Bronchial epithelial cell (primary cell): ENCODE results near the gene CDC25C. TPM values are rescaled to one million over a fixed set of nuclear protein-coding genes. Genes with fewer than 3 reads are reported as not detected.
"Not testable (repeated sequence)": the region's sequence is repeated elsewhere in the genome, so short reads cannot be mapped to it uniquely, and the experiment has no call there.

Experiments
- DNase-seq: peaks from one replicate; pipeline ENCODE4 v3.0.0-alpha.2; 2010; ENCODE audit warnings: low read depth
- FAIRE-seq: peaks from 2 replicates; lab custom pipeline; 2011; peaks lifted over from hg19 to GRCh38; lab: Jason Lieb, UNC
- H3K27me3 ChIP-seq: 2 replicates; pipeline ENCODE4 v1.5.1; 2011; ENCODE audit warnings: low read length; ENCODE audit not compliant: control insufficient read depth, insufficient read depth
- H3K36me3 ChIP-seq: 2 replicates; pipeline ENCODE4 v1.5.1; 2011; ENCODE audit warnings: low read length; ENCODE audit not compliant: control insufficient read depth, insufficient read depth
- H3K4me3 ChIP-seq: 2 replicates; pipeline ENCODE4 v1.5.1; 2011; ENCODE audit warnings: mild to moderate bottlenecking, low read depth, low read length, control low read depth
- total RNA-seq: library from RNA; depleted of rRNA; stranded (reverse); fragments of >200 nt; gene quantifications from 2 replicates; pipeline ENCODE4 v1.2.1, GENCODE V29; 2014
- TF ChIP-seq, protein P1 (sequence below): IDR thresholded peaks from 2 replicates; pipeline ENCODE4 v1.5.1; 2011; ENCODE audit warnings: mild to moderate bottlenecking, moderate library complexity, low read length, control low read depth, inconsistent platforms; ENCODE audit not compliant: insufficient read depth, severe bottlenecking

Gene CDC25C
- total RNA-seq, 1 donor from 2014 or later: 0.26 TPM

GRCh38 chr5:138257583-138257982 lies 74.0 kb downstream of the CDC25C start:
- FAIRE-seq (no peak), DNase-seq (no peak)
- TF ChIP-seq, protein P1, sequence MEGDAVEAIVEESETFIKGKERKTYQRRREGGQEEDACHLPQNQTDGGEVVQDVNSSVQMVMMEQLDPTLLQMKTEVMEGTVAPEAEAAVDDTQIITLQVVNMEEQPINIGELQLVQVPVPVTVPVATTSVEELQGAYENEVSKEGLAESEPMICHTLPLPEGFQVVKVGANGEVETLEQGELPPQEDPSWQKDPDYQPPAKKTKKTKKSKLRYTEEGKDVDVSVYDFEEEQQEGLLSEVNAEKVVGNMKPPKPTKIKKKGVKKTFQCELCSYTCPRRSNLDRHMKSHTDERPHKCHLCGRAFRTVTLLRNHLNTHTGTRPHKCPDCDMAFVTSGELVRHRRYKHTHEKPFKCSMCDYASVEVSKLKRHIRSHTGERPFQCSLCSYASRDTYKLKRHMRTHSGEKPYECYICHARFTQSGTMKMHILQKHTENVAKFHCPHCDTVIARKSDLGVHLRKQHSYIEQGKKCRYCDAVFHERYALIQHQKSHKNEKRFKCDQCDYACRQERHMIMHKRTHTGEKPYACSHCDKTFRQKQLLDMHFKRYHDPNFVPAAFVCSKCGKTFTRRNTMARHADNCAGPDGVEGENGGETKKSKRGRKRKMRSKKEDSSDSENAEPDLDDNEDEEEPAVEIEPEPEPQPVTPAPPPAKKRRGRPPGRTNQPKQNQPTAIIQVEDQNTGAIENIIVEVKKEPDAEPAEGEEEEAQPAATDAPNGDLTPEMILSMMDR: no peak

GRCh38 chr5:138252944-138253343 lies 78.7 kb downstream of the CDC25C start:
- Histone ChIP-seq H3K27me3 (no peaks in the 10 kb centered on the region), H3K4me3 (no peak overlapping the region), H3K36me3 (no peaks in the 10 kb centered on the region)
- no peak for DNase-seq
- no peak for FAIRE-seq
- TF ChIP-seq, protein P1: no peak

More at GRCh38 chr5:138257583-138257982, 74.0 kb downstream of the CDC25C start:
- H3K4me3 ChIP-seq: no peak overlapping the region
- H3K27me3 ChIP-seq: no peaks in the 10 kb centered on the region
- no peaks in the 10 kb centered on the region for H3K36me3 ChIP-seq

- not testable (repeated sequence) for H3K36me3 ChIP-seq, FAIRE-seq, H3K27me3 ChIP-seq, DNase-seq, H3K4me3 ChIP-seq
These were observed 83.8 kb downstream of the CDC25C start for GRCh38 chr5:138247800-138248199.

DNA sequence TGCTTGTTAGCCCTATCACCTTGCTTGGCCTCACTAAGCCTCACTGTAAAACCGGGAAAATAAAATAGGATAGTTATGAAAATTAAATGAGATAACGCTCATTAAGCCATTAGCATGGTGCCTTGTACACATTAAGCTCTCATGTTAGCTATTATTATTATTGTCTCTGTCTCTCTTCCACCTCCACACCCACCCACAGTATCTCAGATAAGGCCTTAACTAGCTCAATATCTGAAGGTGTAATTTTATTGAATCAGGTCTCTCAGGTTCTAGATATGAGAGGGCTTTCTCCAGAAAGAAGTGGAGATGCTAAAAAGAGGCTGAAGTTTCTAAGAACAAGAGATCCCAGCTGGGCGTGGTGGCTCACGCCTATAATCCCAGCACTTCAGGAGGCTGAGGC lies 84.8 kb downstream of the CDC25C start:
- no peak for FAIRE-seq
- no peak overlapping the region for H3K4me3 ChIP-seq
- no peak for DNase-seq
- H3K36me3 ChIP-seq: no peaks in the 10 kb centered on the region
- H3K27me3 ChIP-seq: peaks cover 8% of the 10 kb centered on the region
- TF ChIP-seq, protein P1: no peak

- TF ChIP-seq, protein P1: no peak
These were observed 85.3 kb downstream of the CDC25C start for GRCh38 chr5:138246334-138246733.

GRCh38 chr5:138245717-138246116 lies 85.9 kb downstream of the CDC25C start:
- H3K4me3 ChIP-seq: no peak overlapping the region
- FAIRE-seq (no peak), DNase-seq (no peak)
- H3K27me3 ChIP-seq: peaks cover 18% of the 10 kb centered on the region
- H3K36me3 ChIP-seq: no peaks in the 10 kb centered on the region
- TF ChIP-seq, protein P1: no peak

More at GRCh38 chr5:138246334-138246733, 85.3 kb downstream of the CDC25C start:
- Histone ChIP-seq H3K27me3 (peaks cover 11% of the 10 kb centered on the region), H3K4me3 (no peak overlapping the region), H3K36me3 (no peaks in the 10 kb centered on the region)
- FAIRE-seq (no peak), DNase-seq (no peak)
